Colon (tissue), 2 donors: ENCODE results near the gene FAM90A1.
"Not testable (repeated sequence)": the region's sequence is repeated elsewhere in the genome, so short reads cannot be mapped to it uniquely, and the experiment has no call there.

Experiments
- FAIRE-seq: peaks from 2 replicates; lab custom pipeline; 2012; peaks lifted over from hg19 to GRCh38; lab: Jason Lieb, UNC
- donor health status: control.
- donor health status: control.

The FAM90A1 gene, protein sequence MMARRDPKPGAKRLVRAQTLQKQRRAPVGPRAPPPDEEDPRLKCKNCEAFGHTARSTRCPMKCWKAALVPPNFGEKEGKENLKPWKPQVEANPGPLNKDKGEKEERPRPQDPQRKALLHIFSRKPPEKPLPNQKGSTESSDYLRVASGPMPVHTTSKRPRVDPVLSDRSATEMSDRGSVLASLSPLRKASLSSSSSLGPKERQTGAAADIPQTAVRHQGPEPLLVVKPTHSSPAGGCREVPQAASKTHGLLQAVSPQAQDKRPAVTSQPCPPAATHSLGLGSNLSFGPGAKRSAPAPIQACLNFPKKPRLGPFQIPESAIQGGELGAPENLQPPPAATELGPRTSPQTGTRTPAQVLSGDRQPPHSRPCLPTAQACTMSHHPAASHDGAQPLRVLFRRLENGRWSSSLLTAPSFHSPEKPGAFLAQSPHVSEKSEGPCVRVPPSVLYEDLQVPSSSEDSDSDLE

GRCh38 chr12:8226992-8227731, at the start of gene FAM90A1:
Gene FAM90A1, minus strand, starts transcription at chr12:8227618. Its CDS starts 2,786 bp downstream, at chr12:8224832.
- not testable (repeated sequence) for FAIRE-seq

- not testable (repeated sequence) for FAIRE-seq
These were observed 49.0 kb upstream of the FAM90A1 start for GRCh38 chr12:8276397-8276796.

- not testable (repeated sequence) for FAIRE-seq
These were observed 39.3 kb upstream of the FAM90A1 start for GRCh38 chr12:8266706-8267105.

- not testable (repeated sequence) for FAIRE-seq
These were observed 36.8 kb upstream of the FAM90A1 start for GRCh38 chr12:8264236-8264635.

- not testable (repeated sequence) for FAIRE-seq
These were observed 33.7 kb upstream of the FAM90A1 start for GRCh38 chr12:8261111-8261554.

- not testable (repeated sequence) for FAIRE-seq
These were observed 28.9 kb upstream of the FAM90A1 start for GRCh38 chr12:8256356-8256755.

DNA sequence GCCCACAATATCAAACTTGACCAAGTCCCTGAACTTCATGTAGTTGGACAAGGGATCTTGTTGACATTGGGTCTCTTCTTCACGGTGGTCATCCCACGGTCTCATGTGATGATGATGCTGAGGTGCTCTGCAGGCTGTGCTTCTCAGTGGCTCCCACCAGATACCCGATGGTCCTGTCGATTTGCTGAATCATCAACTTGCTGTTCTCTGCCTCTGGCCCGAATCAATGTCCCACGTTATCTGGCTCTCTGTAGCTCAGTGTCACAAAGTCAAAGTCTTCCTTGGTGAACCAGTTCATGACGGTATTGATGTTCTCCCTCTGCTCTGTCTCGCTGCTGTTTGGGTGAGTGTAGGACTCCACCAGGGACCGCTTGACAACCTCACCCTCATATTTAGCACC, 27.3 kb upstream of the FAM90A1 start:
- FAIRE-seq = not testable (repeated sequence)

GRCh38 chr12:8252056-8252818, 24.8 kb upstream of the FAM90A1 start:
- FAIRE-seq = not testable (repeated sequence)

DNA sequence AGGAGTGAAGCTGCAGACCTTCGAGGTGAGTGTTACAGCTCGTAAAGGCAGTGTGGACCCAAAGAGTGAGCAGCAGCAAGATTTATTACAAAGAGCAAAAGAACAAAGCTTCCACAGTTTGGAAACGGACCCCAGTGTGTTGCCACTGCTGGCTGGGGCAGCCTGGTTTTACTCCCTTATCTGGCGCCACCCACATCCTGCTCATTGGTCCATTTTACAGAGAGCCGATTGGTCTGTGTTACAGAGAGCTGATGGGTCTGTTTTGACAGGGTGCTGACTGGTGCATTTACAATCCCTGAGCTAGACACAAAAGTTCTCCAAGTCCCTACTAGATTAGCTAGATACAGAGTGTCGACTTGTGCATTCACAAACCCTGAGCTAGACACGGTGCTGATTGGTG, 24.2 kb upstream of the FAM90A1 start:
- not testable (repeated sequence) for FAIRE-seq

- not testable (repeated sequence) for FAIRE-seq
These were observed 19.6 kb upstream of the FAM90A1 start for GRCh38 chr12:8246941-8247535.

- not testable (repeated sequence) for FAIRE-seq
These were observed 16.3 kb upstream of the FAM90A1 start for GRCh38 chr12:8243682-8244161.

- FAIRE-seq = peak; percentile 98
These were observed 15.7 kb upstream of the FAM90A1 start for GRCh38 chr12:8242880-8243681.

GRCh38 chr12:8242622-8242879, 15.1 kb upstream of the FAM90A1 start:
- FAIRE-seq = not testable (repeated sequence)

DNA sequence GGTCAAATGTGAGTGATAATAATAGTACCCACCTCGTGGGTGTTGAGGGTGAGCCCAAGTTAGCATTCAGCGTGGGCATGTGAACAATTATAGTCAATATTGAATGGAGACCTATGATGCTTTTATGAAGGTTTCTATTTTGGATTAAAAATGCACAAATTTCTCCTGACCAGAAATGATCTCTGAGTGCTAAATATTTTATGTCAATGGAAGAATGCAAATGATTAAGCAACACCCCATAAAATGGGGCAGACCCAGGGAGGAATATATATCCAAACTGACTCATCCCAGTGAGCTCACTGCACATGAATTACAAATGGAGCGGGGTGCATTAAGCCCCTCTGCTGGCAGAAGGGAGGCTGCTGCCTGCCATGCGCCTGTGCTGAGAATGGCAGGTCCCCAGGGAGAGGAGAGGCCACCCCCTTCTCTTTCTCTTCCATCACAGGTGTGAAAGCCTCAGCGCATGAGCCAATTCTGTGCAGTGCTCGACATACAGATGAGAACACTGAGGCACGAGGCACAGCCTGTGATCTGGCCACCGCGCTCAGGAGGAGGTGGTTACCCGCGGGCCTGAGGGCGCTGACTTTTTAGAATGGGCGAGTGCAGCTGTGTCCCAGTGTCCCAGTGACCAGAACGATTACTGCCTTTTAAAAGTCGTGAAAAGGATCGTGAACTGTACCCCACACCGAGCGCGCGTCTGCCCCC, 14.7 kb upstream of the FAM90A1 start:
- FAIRE-seq = not testable (repeated sequence)

DNA sequence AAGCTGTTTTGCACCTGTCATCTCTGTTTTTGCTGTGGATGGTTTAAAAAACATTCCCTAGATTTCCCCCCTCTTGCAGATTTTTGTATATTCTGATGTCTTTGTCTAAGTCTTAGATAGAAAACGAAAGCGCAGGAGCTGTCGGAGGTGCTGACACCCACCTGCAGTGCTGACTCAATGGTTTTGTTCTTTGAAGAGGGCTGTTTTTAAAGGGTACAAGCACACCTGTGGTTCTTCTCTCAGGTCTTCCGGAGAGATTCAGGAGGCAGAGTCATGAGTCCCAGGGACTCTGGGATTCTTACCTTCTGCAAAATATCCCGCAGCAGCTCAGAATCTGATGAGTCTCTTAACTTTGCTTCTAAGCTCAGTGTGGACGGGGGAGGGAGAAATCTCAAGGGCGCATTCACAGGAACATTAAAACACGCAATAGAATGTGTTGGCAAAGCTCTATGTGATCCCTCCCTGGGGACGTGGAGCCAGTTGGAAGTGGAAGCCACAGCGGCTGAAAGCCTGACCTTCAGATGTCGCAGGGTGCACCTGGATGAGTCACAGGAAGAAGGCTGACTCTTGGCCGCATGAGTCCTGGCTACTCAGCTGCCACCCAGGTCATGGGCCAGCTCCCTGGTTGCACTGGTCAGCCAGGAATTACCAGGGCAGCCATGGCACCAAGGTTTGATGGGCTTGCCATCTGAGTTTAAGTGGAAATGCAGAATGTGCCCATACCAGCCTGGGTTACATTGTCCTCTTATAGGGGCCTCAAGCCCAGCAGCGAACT, 13.1 kb upstream of the FAM90A1 start:
- FAIRE-seq = not testable (repeated sequence)

- not testable (repeated sequence) for FAIRE-seq
These were observed 9.6 kb upstream of the FAM90A1 start for GRCh38 chr12:8237031-8237430.

DNA sequence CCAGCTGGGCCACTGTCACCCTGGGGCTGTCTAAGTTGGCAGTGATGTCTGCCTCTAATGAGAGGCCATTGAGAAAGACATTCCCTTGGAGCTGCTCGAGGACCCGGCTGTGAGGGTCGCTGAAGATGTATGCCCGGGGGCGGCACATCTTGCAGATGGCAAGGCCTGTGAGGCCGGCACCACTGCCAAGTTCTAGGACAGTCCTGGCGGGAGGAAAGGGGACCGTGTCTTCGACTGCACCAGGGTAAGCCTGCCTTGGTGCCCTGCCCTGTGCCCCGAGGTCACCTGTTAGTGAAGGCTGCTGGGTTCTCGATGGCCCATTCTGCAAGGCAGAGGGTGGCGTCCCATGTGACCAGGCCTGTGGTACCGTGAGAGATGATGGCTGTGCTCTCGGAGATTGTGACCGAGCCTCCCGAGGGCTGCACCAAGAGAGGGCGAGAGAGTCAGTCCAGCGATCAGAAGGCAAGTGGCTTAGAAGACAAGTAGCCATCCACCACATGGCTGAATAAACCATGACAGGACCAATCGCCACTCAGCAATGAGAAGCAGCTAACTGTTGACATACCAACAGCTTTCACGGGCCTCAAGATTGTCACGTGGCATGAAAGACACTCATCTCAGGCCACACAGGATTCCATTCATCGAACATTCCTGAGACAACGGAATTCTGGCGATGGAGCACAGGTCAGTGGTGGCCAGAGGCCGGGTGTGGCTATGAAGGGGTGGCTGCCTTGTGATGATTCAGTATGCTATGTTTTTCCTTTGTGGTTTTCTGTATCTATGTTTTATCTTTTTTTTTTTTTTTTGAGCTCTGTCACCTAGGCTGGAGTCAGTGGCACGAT, 8.1 kb upstream of the FAM90A1 start:
- not testable (repeated sequence) for FAIRE-seq

DNA sequence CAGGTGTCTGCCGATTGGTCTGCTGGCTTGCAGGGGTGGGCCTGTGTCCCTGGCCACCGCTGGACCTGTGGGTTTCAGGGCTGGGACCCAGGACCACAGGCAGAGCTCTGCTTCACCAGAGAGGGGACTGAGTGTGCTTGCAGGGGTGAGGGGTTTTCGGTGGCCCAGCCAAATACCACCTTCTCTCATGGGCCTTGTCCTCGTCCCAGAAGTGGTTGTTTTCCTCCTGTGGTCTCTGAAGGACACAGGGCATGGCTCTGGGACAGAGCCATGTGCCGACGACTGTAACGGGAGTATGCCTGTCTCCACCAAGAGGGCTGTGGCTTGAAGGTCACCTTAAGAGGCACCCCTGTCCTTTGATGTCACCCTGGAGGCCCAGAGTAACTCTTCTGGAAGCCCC, 7.3 kb upstream of the FAM90A1 start:
- not testable (repeated sequence) for FAIRE-seq
